Choroid plexus epithelial cell (primary cell): Measurements from ENCODE around the gene SMIM24.

Source experiments
- DNase-seq: peaks from one replicate; pipeline ENCODE4 v3.0.0-alpha.2; 2010; ENCODE audit warnings: low read depth
- H3K4me3 ChIP-seq: 2 replicates; pipeline ENCODE4 v1.5.1; 2011; ENCODE audit warnings: low read depth, mild to moderate bottlenecking, control low read depth, low read length, moderate library complexity
- TF ChIP-seq, protein P1 (sequence below): conservative IDR thresholded peaks from 2 replicates; pipeline ENCODE4 v1.5.1; 2011; ENCODE audit warnings: low read depth, mild to moderate bottlenecking, control low read depth, inconsistent platforms, low read length, moderate library complexity

The SMIM24 gene

DNA sequence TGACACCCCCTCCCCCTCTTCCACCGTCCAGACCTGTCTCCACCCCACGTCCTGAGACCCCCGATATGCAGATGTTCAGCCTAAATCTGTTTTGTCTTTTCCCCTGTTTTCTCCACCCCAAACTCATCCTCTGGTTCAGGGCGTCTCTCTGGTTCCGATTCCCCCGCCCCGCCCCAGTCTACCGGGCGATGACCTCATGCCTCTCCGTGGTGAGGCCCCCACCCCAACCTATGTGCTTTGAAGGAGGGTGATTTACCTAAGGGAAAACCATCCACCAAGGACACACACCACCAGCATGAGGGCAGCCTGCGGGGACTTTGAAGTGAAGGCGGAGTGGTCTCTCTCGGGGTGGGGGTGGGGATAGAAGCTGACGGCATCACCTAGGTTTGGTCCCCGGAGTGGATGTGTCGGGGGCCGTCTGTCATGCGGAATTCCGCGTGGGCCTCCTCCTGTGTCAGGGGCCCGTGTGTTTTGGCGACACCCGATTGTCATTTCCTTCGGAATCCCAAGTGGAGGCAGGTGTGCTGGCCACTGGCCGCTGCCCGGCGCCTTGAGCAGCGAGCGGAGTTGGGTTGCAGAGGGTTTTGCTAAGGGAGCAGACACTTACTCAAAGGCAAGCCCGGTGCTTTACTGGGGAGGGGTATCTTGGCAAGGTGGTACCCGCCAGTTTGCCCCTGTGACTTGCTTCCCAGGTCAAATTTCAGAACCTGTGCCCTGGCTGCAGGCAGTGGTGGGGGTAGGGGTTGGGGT is 27.2 kb upstream of the SMIM24 start:
- H3K4me3 ChIP-seq, result peak overlapping the region; percentile 80
- TF ChIP-seq, protein P1, sequence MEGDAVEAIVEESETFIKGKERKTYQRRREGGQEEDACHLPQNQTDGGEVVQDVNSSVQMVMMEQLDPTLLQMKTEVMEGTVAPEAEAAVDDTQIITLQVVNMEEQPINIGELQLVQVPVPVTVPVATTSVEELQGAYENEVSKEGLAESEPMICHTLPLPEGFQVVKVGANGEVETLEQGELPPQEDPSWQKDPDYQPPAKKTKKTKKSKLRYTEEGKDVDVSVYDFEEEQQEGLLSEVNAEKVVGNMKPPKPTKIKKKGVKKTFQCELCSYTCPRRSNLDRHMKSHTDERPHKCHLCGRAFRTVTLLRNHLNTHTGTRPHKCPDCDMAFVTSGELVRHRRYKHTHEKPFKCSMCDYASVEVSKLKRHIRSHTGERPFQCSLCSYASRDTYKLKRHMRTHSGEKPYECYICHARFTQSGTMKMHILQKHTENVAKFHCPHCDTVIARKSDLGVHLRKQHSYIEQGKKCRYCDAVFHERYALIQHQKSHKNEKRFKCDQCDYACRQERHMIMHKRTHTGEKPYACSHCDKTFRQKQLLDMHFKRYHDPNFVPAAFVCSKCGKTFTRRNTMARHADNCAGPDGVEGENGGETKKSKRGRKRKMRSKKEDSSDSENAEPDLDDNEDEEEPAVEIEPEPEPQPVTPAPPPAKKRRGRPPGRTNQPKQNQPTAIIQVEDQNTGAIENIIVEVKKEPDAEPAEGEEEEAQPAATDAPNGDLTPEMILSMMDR, result no peak
- DNase-seq, result no peak

DNA sequence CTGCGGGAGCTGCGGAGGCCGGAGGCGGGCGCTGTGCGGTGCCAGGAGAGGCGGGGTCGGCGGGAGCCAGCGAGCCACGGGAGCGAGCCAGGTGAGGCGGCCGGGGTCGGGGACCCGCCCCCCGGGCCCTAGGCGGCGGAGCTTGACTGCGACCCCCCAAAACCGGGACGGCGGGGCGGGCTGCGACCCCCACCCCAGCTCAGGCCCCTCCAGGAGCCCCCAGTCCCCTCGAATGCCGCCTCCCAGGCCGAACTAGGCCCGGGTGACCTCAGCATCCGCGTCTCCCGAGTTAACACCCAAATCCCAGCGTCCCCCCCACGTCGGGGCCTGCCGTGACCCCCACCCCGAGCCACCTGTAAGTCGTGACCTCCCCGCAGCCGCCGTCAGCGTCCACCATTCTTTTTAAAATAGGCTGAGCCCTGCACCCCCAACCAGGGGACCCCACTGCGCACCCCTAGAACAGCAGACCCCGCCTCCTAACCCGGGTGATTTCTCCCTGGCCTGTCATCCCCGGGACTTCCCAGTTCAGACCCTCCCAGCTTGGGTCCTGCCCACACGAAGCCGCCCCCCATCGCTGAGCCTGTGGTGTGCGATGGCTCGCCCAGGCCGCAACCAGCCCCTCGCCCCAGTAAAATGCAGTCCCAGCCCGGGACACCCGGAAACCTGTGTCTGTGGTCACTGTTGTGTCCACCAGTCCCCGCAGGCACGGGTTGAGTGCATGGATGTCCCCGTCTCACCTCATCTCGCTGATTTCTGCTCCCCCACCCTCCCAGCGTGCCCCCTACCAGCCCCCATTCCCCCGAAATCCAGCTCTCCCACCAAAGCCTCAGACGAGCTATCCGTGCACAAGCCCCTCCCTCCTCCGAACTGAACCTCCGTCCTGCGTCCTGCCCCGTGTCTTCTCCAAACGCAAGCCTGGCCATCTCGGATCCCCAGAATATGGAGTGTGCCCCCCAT is 26.3 kb upstream of the SMIM24 start:
- peak; percentile 32 for DNase-seq
- H3K4me3 ChIP-seq, result peak overlapping the region; percentile 80
- TF ChIP-seq, protein P1, result no peak

DNA sequence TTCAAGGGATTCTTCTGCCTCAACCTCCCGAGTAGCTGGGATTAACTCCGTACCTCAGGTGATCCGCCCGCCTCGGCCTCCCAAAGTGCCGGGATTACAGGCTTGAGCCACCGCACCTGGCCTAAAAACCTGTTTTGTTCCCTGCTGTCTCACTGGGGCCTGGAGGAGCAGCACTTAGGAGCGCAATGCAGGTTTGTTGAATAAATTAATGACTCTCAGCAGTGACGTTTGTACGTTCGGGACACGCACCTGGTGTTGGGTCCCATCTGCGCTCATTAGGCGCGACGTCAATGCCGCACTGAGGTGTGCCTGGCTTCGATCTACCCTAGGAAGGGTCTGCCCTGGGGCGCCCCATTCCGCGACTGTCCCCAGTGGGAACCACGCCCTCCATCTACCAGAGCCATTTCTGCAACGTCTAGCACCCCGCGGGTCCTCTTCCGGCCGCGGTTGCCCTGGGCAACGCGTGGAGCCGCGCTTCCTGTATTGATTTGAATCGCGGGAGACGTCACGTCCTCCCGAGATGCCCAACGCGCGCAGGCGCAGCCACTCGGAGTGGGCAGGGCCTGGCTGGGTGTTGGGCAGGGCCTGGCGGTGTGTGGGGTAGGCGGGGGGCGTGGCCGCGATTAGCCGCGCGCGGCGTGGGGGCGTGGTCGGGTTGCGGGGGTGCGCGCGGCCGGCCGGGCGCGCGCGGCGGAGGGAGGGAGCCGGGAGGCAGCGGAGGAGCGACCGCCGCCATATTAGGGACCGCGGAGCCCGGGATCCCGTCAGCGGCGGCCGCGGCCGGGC is 25.5 kb upstream of the SMIM24 start, which contains the start of gene FZR1:
Gene FZR1 (plus strand): TSS at position 714 of the 786 bp plus-strand sequence. CDS start 16,679 bp downstream, outside the sequence.
- DNase-seq, result peak; percentile 99
- TF ChIP-seq, protein P1, result no peak
- peak within 1 kb of the TSS; percentile 86 for H3K4me3 ChIP-seq

DNA sequence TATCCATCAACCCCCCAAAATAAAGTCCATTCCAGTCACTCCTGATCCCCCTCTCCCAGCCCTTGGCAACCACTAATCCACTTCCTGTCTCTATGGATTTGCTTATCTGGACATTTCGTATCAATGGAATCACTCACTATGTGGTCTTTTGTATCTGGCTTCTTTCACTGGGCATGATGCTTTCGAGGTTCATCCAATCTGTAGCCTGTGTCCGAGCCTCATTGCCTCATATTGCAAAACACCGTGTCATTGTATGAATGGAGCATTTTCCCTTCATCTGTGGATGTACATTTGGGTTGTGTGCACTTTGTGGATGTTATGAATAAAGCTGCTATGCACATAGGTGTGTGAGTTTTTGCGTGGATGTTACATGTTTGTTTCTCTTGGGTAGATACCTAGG is 24.4 kb upstream of the SMIM24 start:
- no peak for DNase-seq
- no peak overlapping the region for H3K4me3 ChIP-seq

DNA sequence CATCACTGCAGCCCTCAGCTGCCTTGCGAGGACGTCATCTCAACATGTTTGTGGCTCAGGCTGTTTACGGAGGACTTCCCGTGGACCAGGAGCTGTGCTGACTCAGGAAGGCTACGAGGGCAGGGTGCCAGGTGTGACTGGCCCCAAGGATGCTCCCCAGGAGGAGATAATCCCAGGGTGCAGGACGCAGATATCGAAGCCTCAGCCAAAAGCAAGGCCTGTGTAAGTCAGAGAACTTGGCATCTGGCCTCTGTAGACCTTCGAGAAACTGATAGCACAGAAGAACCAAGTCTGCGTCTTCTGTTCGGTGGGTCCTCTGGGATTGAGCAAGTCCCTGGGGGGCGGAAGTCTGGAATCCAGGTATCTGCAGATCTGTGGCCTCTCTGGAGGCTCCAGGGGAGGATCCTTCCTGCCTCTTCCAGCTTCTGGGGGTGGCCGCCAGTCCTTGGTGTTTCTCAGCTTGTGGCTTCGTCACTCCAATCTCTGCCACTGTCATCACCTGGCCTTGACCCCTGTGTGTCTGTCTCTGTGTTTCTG is 22.8 kb upstream of the SMIM24 start:
- TF ChIP-seq, protein P1, result no peak
- no peak overlapping the region for H3K4me3 ChIP-seq
- DNase-seq, result peak; percentile 46

More for the DNA sequence above, 24.4 kb upstream of the SMIM24 start:
- TF ChIP-seq, protein P1, result no peak

DNA sequence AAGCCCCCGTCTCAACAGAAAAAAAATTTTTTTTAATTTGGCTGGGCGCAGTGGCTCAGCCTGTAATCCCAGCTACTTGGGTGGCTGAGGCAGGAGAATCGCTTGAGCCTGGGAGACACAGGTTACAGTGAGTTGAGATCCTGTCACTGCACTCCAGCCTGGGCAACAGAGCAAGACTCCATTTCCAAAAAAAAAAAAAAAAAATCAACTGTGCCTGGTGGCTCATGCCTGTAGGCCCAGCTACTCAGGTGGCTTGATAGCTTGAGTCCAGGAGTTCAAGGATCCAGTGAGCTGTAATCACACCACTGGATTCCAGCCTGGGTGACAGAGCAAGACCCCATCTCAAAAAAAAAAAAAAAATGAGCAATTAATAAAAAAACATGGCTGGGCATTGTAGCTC is 21.5 kb upstream of the SMIM24 start:
- DNase-seq, result no peak
- no peak overlapping the region for H3K4me3 ChIP-seq
- TF ChIP-seq, protein P1, result no peak
